ENCODE data around the gene PSMD14.

- no peak for TF ChIP-seq REST (IDR thresholded peaks at IDR 0.05; ENCODE audit: insufficient read depth in 1 of 2, low read depth in 2 of 2, low read length in 1 of 2)
- no peak for TF ChIP-seq CTCF (IDR thresholded peaks at IDR 0.05)
- TF ChIP-seq POLR2AphosphoS5 (IDR thresholded peaks at IDR 0.05; ENCODE audit: low read depth, low read length), result no peak
- no peak for TF ChIP-seq SIN3A (IDR thresholded peaks at IDR 0.05; ENCODE audit: borderline replicate concordance, insufficient read depth, low read depth, low read length)
These were observed 109.4 kb downstream of the PSMD14 start for GRCh38 chr2:161417438-161418274.

Data from Panc1 (cell line).